OCI-LY1 (cell line): ENCODE data around the gene CELSR3.
A peak's percentile ranks its signal among the peaks of the same experiment; 100 is the strongest.

ENCODE experiments used
- H2AFZ ChIP-seq: fragments of 200-600 bp; sonication (generic), shearing (Covaris generic); 2 replicates; pipeline ENCODE4 v1.6.0; 2014; ENCODE audit warnings: antibody characterized with exemption, mild to moderate bottlenecking, low read length
- H3F3A ChIP-seq: fragments of 200-600 bp; sonication (generic), shearing (Covaris generic); 2 replicates; pipeline ENCODE4 v1.6.0; 2014; ENCODE audit warnings: mild to moderate bottlenecking, antibody characterized with exemption, low read length, moderate library complexity; ENCODE audit not compliant: insufficient read depth
- H3K27ac ChIP-seq: fragments of 200-600 bp; sonication (generic); 2 replicates; pipeline ENCODE4 v1.5.1; 2014; ENCODE audit warnings: low read length, mixed run types, mild to moderate bottlenecking, low read depth; ENCODE audit not compliant: poor library complexity, severe bottlenecking
- H3K27me3 ChIP-seq: fragments of 200-600 bp; sonication (generic); 2 replicates; pipeline ENCODE4 v1.6.0; 2014; ENCODE audit warnings: antibody characterized with exemption, mild to moderate bottlenecking, low read length, moderate library complexity; ENCODE audit not compliant: insufficient read depth
- H3K36me3 ChIP-seq: fragments of 200-600 bp; sonication (generic); 2 replicates; pipeline ENCODE4 v1.6.1; 2014; ENCODE audit warnings: mild to moderate bottlenecking, antibody characterized with exemption, low read length, moderate library complexity, mixed read lengths; ENCODE audit not compliant: insufficient read depth
- H3K4me1 ChIP-seq: fragments of 200-600 bp; sonication (generic); 2 replicates; pipeline ENCODE4 v1.5.1; 2014; ENCODE audit warnings: mild to moderate bottlenecking, low read length, moderate library complexity; ENCODE audit not compliant: insufficient read depth, severe bottlenecking
- H3K4me2 ChIP-seq: fragments of 200-600 bp; sonication (generic), shearing (Covaris generic); 2 replicates; pipeline ENCODE4 v1.6.1; 2014; ENCODE audit warnings: low read length
- H3K4me3 ChIP-seq: fragments of 200-600 bp; sonication (generic); 2 replicates; pipeline ENCODE4 v1.5.1; 2014; ENCODE audit warnings: low read length, low read depth, mild to moderate bottlenecking, mixed read lengths; ENCODE audit not compliant: poor library complexity, severe bottlenecking
- H3K79me2 ChIP-seq: fragments of 200-600 bp; shearing (Covaris generic); 2 replicates; pipeline ENCODE4 v1.6.1; 2016; ENCODE audit warnings: mixed run types, low read length, mixed read lengths; ENCODE audit not compliant: insufficient read depth
- H3K9ac ChIP-seq: fragments of 200-600 bp; sonication (generic), shearing (Covaris generic); 2 replicates; pipeline ENCODE4 v1.6.1; 2014; ENCODE audit warnings: mild to moderate bottlenecking, low read length, mixed read lengths
- H3K9me2 ChIP-seq: fragments of 200-600 bp; sonication (generic), shearing (Covaris generic); 2 replicates; pipeline ENCODE4 v1.6.1; 2014; ENCODE audit warnings: low read depth, mild to moderate bottlenecking, low read length, mixed read lengths
- H3K9me3 ChIP-seq: fragments of 200-600 bp; shearing (Covaris generic); 2 replicates; pipeline ENCODE4 v1.6.1; 2014; ENCODE audit warnings: low read length, mixed read lengths
- H4K20me1 ChIP-seq: fragments of 200-600 bp; sonication (generic), shearing (Covaris generic); 2 replicates; pipeline ENCODE4 v1.6.0; 2016; ENCODE audit warnings: mild to moderate bottlenecking, low read length; ENCODE audit not compliant: insufficient read depth
- EZH2 ChIP-seq: fragments of 200-600 bp; sonication (generic), shearing (Covaris generic); IDR thresholded peaks from 2 replicates; pipeline ENCODE4 v1.8.0; 2017; ENCODE audit warnings: borderline replicate concordance, mixed run types, mild to moderate bottlenecking, antibody characterized with exemption, low read length, moderate library complexity, mixed read lengths
- TF ChIP-seq, protein P1 (sequence below): fragments of 200-600 bp; sonication (generic), shearing (Covaris generic); IDR thresholded peaks from 2 replicates; pipeline ENCODE4 v1.5.1; 2017; ENCODE audit warnings: mild to moderate bottlenecking, antibody characterized with exemption, low read length, moderate library complexity, mixed read lengths

The CELSR3 gene

DNA sequence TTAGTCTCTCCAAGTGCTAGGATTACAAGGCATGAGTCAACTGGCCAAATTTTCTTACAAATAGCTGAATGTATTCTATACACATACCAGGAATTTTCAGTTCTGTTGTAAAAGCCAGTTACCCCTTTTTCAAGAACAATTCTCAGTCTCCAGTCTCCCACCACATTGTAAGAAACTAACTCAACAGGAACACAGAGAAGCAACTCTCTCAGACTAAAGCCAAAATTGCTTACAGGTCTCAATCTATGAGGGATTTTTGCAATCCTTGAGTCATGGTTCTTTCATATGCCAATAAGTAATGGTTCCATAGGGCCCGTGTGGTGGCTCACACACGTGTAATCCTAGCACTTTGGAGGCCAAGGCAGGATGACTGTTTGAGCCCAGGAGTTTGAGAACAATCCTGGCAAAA is 45.8 kb upstream of the CELSR3 start:
- H3K36me3 ChIP-seq: peaks cover 83% of the 10 kb centered on the region
- H3K9ac ChIP-seq: no peak overlapping the region; the same call in 1 of the 2 replicates
- peaks cover 93% of the 10 kb centered on the region for H3K79me2 ChIP-seq
- H3K27ac ChIP-seq: peak overlapping the region; percentile 34
- peaks cover 17% of the 10 kb centered on the region for H3K4me1 ChIP-seq
- H3K4me2 ChIP-seq: peak overlapping the region; percentile 39; the same call in 1 of the 2 replicates
- no peak for TF ChIP-seq EZH2
- TF ChIP-seq, protein P1, sequence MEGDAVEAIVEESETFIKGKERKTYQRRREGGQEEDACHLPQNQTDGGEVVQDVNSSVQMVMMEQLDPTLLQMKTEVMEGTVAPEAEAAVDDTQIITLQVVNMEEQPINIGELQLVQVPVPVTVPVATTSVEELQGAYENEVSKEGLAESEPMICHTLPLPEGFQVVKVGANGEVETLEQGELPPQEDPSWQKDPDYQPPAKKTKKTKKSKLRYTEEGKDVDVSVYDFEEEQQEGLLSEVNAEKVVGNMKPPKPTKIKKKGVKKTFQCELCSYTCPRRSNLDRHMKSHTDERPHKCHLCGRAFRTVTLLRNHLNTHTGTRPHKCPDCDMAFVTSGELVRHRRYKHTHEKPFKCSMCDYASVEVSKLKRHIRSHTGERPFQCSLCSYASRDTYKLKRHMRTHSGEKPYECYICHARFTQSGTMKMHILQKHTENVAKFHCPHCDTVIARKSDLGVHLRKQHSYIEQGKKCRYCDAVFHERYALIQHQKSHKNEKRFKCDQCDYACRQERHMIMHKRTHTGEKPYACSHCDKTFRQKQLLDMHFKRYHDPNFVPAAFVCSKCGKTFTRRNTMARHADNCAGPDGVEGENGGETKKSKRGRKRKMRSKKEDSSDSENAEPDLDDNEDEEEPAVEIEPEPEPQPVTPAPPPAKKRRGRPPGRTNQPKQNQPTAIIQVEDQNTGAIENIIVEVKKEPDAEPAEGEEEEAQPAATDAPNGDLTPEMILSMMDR: no peak
- H2AFZ ChIP-seq: no peak overlapping the region
- H3K27me3 ChIP-seq: no peaks in the 10 kb centered on the region
- no peaks in the 10 kb centered on the region for H3K9me2 ChIP-seq
- no peaks in the 10 kb centered on the region for H3K9me3 ChIP-seq
- H3K4me3 ChIP-seq: no peak overlapping the region
- H4K20me1 ChIP-seq: no peaks in the 10 kb centered on the region
- H3F3A ChIP-seq: no peaks in the 10 kb centered on the region

DNA sequence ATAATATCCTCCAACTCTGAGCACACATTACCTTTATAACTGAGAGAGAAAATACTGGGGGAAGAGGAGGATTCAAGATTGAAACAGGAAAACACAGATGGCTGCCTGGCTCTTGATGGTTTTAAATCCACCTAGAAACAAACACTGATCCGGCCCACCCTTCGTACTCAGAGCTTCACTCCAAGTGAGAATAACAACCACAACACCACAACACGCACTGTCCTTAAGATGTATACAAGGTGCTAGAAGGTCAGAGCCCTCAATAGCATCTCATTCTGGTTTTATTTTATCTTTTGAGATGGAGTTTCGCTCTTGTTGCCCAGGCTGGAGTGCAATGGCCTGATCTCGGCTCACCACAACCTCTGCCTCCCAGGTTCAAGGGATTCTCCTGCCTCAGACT is 44.5 kb upstream of the CELSR3 start:
- Histone ChIP-seq H2AFZ (no peak overlapping the region), H3K9me3 (no peaks in the 10 kb centered on the region), H3K4me2 (no peak overlapping the region), H3K4me1 (peaks cover 17% of the 10 kb centered on the region), H3K79me2 (peaks cover 93% of the 10 kb centered on the region), H3K27ac (no peak overlapping the region), H3K27me3 (no peaks in the 10 kb centered on the region), H3K36me3 (peaks cover 82% of the 10 kb centered on the region), H3K4me3 (no peak overlapping the region), H4K20me1 (no peaks in the 10 kb centered on the region), H3K9me2 (no peaks in the 10 kb centered on the region), H3F3A (no peaks in the 10 kb centered on the region), H3K9ac (no peak overlapping the region)
- no peak for TF ChIP-seq EZH2
- TF ChIP-seq, protein P1: no peak

DNA sequence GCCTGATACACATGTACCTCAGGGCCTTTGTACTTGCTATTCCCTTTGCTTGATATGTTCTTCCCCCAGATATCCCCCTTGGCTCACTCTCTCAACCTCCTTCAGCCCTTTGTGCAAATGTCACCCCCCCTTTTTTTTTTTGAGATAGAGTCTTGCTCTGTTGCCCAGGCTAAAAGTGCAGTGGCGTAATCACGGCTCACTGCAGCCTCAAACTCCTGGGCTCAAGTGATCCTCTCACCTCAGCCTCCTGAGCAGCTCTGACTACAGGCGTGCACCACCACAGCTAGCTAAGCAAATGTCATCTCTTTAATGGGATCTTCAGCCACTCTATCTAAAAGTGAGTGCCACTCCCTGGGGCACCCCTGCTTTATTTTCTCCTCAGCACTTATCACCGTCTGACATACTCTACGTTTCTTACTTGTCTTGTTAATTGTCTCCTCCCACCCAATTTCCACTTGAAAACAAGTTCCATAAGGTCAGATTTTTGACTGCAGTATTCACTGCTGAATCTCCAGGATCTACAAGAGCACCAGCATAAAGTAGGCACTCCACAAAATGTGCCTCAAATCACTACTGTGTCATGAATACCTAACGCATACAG is 39.7 kb upstream of the CELSR3 start:
- TF ChIP-seq, protein P1: no peak
- TF ChIP-seq EZH2: no peak
- no peaks in the 10 kb centered on the region for H3F3A ChIP-seq
- H3K9me3 ChIP-seq: no peaks in the 10 kb centered on the region
- H3K79me2 ChIP-seq: peaks cover 93% of the 10 kb centered on the region
- no peaks in the 10 kb centered on the region for H3K4me1 ChIP-seq
- H3K4me3 ChIP-seq: no peak overlapping the region
- no peak overlapping the region for H3K4me2 ChIP-seq
- H2AFZ ChIP-seq: no peak overlapping the region
- no peaks in the 10 kb centered on the region for H3K9me2 ChIP-seq
- no peak overlapping the region for H3K27ac ChIP-seq
- no peaks in the 10 kb centered on the region for H3K27me3 ChIP-seq
- no peak overlapping the region for H3K9ac ChIP-seq
- H4K20me1 ChIP-seq: no peaks in the 10 kb centered on the region; the same call in 1 of the 2 replicates
- peaks cover 84% of the 10 kb centered on the region for H3K36me3 ChIP-seq
